SK-N-SH (cell line): ENCODE data around the gene IFNA5. TPM values are rescaled to one million over a fixed set of nuclear protein-coding genes. Genes with fewer than 3 reads are reported as not detected.

Source experiments
- CTCF ChIA-PET: fragments of 300-600, 350-600 bp; formaldehyde crosslinking; extraction: SDS; loops from one replicate; lab custom pipeline; 2021; lab: Yijun Ruan, JAX
- POLR2A ChIA-PET: fragments of 350-600 bp; sonication (Branson Sonifier 250); formaldehyde crosslinking; extraction: SDS; loops from one replicate; lab custom pipeline; 2020; ENCODE audit warnings: antibody characterized with exemption, inconsistent platforms; lab: Yijun Ruan, JAX
- DNase-seq: peaks from one replicate; pipeline ENCODE4 v3.0.0; 2012
- H2AFZ ChIP-seq: fragments of 200-600 bp; sonication (generic); 2 replicates; pipeline ENCODE4 v1.8.1; 2016; ENCODE audit warnings: antibody characterized with exemption, mild to moderate bottlenecking, low read depth
- H3F3A ChIP-seq: fragments of 200-600 bp; sonication (generic); replicated peaks from 2 replicates; pipeline ENCODE3; 2016; ENCODE audit warnings: antibody characterized with exemption, mild to moderate bottlenecking; ENCODE audit not compliant: insufficient read depth
- H3K27ac ChIP-seq, 2 experiments: fragments of 200-500 bp in 1 of 2; fragments of 200-600 bp in 1 of 2; sonication (Bioruptor generic) in 1 of 2; sonication (generic), shearing (Covaris generic) in 1 of 2; 2 replicates each; pipeline versions ENCODE4 v1.5.1 to v1.6.1; 2014 to 2016; ENCODE audit warnings: low read depth in 2 of 2, inconsistent platforms in 1 of 2, low read length in 1 of 2, mild to moderate bottlenecking in 1 of 2, mixed read lengths in 1 of 2
- H3K27me3 ChIP-seq: fragments of 200-600 bp; sonication (generic), shearing (Covaris generic); 2 replicates; pipeline ENCODE4 v1.6.1; 2016; ENCODE audit warnings: mixed run types; ENCODE audit not compliant: insufficient read depth
- H3K36me3 ChIP-seq, 2 experiments: fragments of 200-500 bp in 1 of 2; fragments of 200-600 bp in 1 of 2; sonication (Bioruptor generic) in 1 of 2; sonication (generic) in 1 of 2; replicated peaks in 1 of 2; 2 replicates each; pipeline versions ENCODE3 to v1.5.1; 2014 to 2016; ENCODE audit warnings: low read length in 1 of 2, mild to moderate bottlenecking in 1 of 2; ENCODE audit not compliant: insufficient read depth in 2 of 2, control insufficient read depth in 1 of 2
- H3K4me1 ChIP-seq, 2 experiments: fragments of 200-500 bp in 1 of 2; fragments of 200-600 bp in 1 of 2; sonication (Bioruptor generic) in 1 of 2; sonication (generic), shearing (Covaris generic) in 1 of 2; 2 replicates each; pipeline versions ENCODE4 v1.5.1 to v1.6.1; 2014 to 2016; ENCODE audit warnings: low read depth in 1 of 2, low read length in 1 of 2, mixed run types in 1 of 2; ENCODE audit not compliant: insufficient read depth in 2 of 2, control insufficient read depth in 1 of 2
- H3K4me2 ChIP-seq: fragments of 200-600 bp; sonication (generic), shearing (Covaris generic); 2 replicates; pipeline ENCODE4 v1.6.1; 2017; ENCODE audit warnings: mixed run types
- H3K4me3 ChIP-seq, 2 experiments: fragments of 200-500 bp in 1 of 2; fragments of 200-600 bp in 1 of 2; sonication (Bioruptor generic) in 1 of 2; sonication (generic), shearing (Covaris generic) in 1 of 2; 2 replicates each; pipeline versions ENCODE4 v1.5.1 to v1.8.1; 2014 to 2016; ENCODE audit warnings: low read depth in 2 of 2, inconsistent platforms in 1 of 2, low read length in 1 of 2, mild to moderate bottlenecking in 1 of 2, mixed read lengths in 1 of 2, moderate library complexity in 1 of 2
- H3K79me2 ChIP-seq: fragments of 200-600 bp; sonication (generic); 2 replicates; pipeline ENCODE4 v1.8.1; 2017; ENCODE audit warnings: mild to moderate bottlenecking; ENCODE audit not compliant: insufficient read depth
- H3K9ac ChIP-seq: fragments of 200-600 bp; sonication (generic); 2 replicates; pipeline ENCODE4 v1.6.1; 2017; ENCODE audit warnings: mixed run types
- H3K9me2 ChIP-seq: fragments of 200-600 bp; sonication (generic); 2 replicates; pipeline ENCODE4 v1.6.1; 2017; ENCODE audit warnings: mixed run types
- H3K9me3 ChIP-seq: fragments of 200-600 bp; sonication (generic); 2 replicates; pipeline ENCODE4 v1.6.1; 2017; ENCODE audit warnings: mixed run types, mild to moderate bottlenecking, moderate library complexity
- H4K20me1 ChIP-seq: fragments of 200-600 bp; sonication (generic); 2 replicates; pipeline ENCODE4 v1.6.1; 2017; ENCODE audit warnings: mild to moderate bottlenecking, mixed run types; ENCODE audit not compliant: insufficient read depth
- ELF1 ChIP-seq: IDR thresholded peaks from 2 replicates; pipeline ENCODE4 v1.4.0; 2012
- EP300 ChIP-seq, 2 experiments: IDR thresholded peaks; 2 replicates each; pipeline versions ENCODE4 v1.4.0 to v1.6.1; 2012; ENCODE audit warnings: borderline replicate concordance in 1 of 2, low read depth in 1 of 2, low read length in 1 of 2
- FOSL2 ChIP-seq: IDR thresholded peaks from 2 replicates; pipeline ENCODE4 v1.4.0; 2012; ENCODE audit warnings: low read depth, mild to moderate bottlenecking, moderate library complexity, borderline replicate concordance
- FOXJ3 ChIP-seq: sonication (generic); formaldehyde crosslinking; IDR thresholded peaks from 2 replicates; pipeline ENCODE4 v1.5.1; 2020; ENCODE audit warnings: mild to moderate bottlenecking, missing genetic modification reagents
- JUND ChIP-seq: IDR thresholded peaks from 2 replicates; pipeline ENCODE4 v1.4.0; 2012
- MEF2A ChIP-seq: IDR thresholded peaks from 2 replicates; pipeline ENCODE4 v1.4.0; 2012; ENCODE audit warnings: low read depth, borderline replicate concordance
- NRF1 ChIP-seq: IDR thresholded peaks from 2 replicates; pipeline ENCODE4 v1.6.1; 2012; ENCODE audit warnings: low read depth, mild to moderate bottlenecking, low read length
- PBX3 ChIP-seq: IDR thresholded peaks from 2 replicates; pipeline ENCODE4; 2012
- POLR2AphosphoS5 ChIP-seq: IDR thresholded peaks from 2 replicates; pipeline ENCODE4 v1.6.1; 2012; ENCODE audit warnings: low read depth, low read length
- RAD21 ChIP-seq: IDR thresholded peaks from 2 replicates; pipeline ENCODE4 v1.6.1; 2012; ENCODE audit warnings: mild to moderate bottlenecking, low read length
- RXRA ChIP-seq: IDR thresholded peaks from 2 replicates; pipeline ENCODE4 v1.4.0; 2012; ENCODE audit warnings: low read depth, mild to moderate bottlenecking, borderline replicate concordance
- SIN3A ChIP-seq: IDR thresholded peaks from 2 replicates; pipeline ENCODE4 v1.6.1; 2012; ENCODE audit warnings: low read depth, mild to moderate bottlenecking, low read length, moderate library complexity, borderline replicate concordance
- WGBS: methylation state at CpG from one replicate; pipeline ENCODE4 v1.1.6; 2017; ENCODE audit warnings: low lambda C conversion rate; 5-methylcytosine and 5-hydroxymethylcytosine counted together
- polyA plus RNA-seq, 3 experiments: library from polyadenylated mRNA; depleted of rRNA; stranded (reverse); fragments of >200 nt; gene quantifications; 2 replicates each; pipeline ENCODE4 v1.2.3, GENCODE V29; 2012

IFNA5 gene
- polyA plus RNA-seq, 1 of the 3 experiments (the other 2 are of a cell fraction): not detected

DNA sequence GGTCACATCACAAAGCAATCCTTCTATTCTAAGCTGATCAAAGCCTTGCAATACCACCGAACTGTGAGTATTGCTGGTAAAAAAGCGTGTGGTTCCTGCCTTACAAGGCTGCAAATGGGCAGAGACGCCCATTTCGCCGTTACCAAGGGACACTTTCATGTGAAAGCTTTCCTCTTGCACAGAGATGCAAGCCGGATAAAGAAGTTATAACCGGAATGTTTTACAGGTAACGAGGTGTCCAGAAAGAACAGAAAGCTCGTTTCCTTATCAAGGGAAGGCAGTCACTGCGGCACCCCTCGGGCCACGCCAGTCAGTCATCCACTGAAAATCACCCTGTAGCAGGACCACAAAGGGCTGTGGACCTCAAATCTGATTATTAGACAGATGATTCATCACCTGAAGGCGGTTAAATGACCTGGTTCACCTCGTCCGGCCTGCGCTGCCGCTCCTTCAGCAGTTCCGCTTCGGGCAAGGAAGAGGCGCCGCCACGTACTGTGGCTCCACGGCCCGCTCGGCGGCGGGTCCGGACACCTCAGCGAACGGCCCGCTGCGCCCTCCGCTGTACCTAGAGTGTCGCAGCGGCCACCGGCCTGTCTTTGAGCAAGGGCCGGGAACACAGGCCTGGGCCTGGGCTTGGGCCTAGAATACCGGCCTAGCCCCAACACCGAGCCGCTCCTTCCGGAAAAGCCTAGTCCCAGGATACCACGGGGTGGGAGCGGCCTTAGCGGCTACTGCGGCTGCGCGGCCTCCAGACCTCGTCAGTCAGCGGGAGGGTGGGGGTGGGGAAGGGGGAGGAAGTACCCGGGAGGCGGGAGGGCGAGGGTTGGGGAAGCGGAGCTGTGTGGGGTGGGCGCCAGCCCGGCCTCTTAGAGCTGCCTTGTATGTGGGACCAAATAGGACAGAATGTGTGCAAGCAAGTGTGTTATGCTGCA is 29.9 kb upstream of the IFNA5 start, which contains the start of gene KLHL9 (continued):
- TF ChIP-seq PBX3 (no peak), NRF1 (peak; percentile 67), POLR2AphosphoS5 (peak; percentile 88), ELF1 (peak; percentile 91), SIN3A (peak; percentile 23; the same call in 1 of the 2 replicates), EP300 (IDR thresholded peaks at IDR 0.05; ENCODE audit: borderline replicate concordance in 1 of 2, low read depth in 1 of 2, low read length in 1 of 2) (peak in 1 of 2 experiments; percentile 24; a peak in 1 of 4 replicates)
- TF ChIP-seq, all 33 proteins: peak for 9

DNA sequence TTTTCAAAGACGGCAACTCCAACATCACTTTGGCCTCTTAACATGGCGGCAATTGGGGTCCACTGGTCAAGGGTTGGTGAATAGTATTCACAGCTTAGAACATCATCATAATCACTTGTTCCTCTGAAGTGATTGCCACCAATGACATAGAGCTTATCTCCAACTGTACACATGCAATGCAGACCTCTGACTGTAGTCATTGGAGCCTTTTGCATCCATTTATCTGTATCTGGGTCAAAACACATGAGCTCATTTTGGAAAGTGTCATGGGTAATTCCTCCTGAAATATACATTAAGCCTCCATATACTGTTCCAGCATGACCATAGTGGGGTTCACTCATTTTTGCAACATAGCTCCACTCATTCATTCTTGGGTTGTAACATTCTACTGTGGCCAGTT is 28.1 kb upstream of the IFNA5 start:
- no peak overlapping the region for H3K27ac ChIP-seq
- H3K4me2 ChIP-seq: peak overlapping the region; percentile 82
- H3K36me3 ChIP-seq: peaks cover 19 to 39% of the 10 kb centered on the region in 2 experiments
- no peaks in the 10 kb centered on the region for H3K9me2 ChIP-seq
- H4K20me1 ChIP-seq: peaks cover 57% of the 10 kb centered on the region
- H3K79me2 ChIP-seq: peaks cover 70% of the 10 kb centered on the region
- no peaks in the 10 kb centered on the region for H3K27me3 ChIP-seq
- H3K4me1 ChIP-seq: peaks cover 12 to 28% of the 10 kb centered on the region in 2 experiments; a peak in 3 of 4 replicates
- H3F3A ChIP-seq: peaks cover 4% of the 10 kb centered on the region
- DNase-seq: no peak
- H3K4me3 ChIP-seq: peak overlapping the region in 1 of 2 experiments; percentile 89; a peak in 2 of 4 replicates
- WGBS: 96% methylated on average over 2 of the region's 2 CpGs
- CTCF ChIA-PET: interaction anchor here (0.7 to 8.2 kb wide), 5 partner anchors 11 to 675 kb away, joined by 3 to 143 read pairs (median 13); partner anchors contain the start of gene CDKN2B
- no peaks in the 10 kb centered on the region for H3K9me3 ChIP-seq
- POLR2A ChIA-PET: no interaction called here
- TF ChIP-seq MEF2A (no peak), RXRA (no peak), SIN3A (no peak), RAD21 (no peak), PBX3 (no peak), FOXJ3 (CRISPR knock-in tag) (no peak), ELF1 (no peak), FOSL2 (no peak), JUND (no peak)
- H3K9ac ChIP-seq: no peak overlapping the region
- H2AFZ ChIP-seq: no peak overlapping the region
